Kidney (tissue), 14 donors: ENCODE results near the gene PXDN. TPM values are rescaled to one million over a fixed set of nuclear protein-coding genes. Genes with fewer than 3 reads are reported as not detected.

Experiments
- DNase-seq, 5 donors: peaks; one replicate each; pipeline ENCODE4 v3.0.0-alpha.2; 2013 to 2020
- FAIRE-seq: peaks from 2 replicates; lab custom pipeline; 2012; peaks lifted over from hg19 to GRCh38; lab: Jason Lieb, UNC
- H3K27ac ChIP-seq, 2 donors: one replicate each; pipeline ENCODE4 v1.7.0; 2013; ENCODE audit warnings: low read depth in 2 of 2, low read length in 2 of 2, inconsistent platforms in 1 of 2
- H3K27me3 ChIP-seq: one replicate; pipeline ENCODE4 v1.7.1; 2013; ENCODE audit warnings: low read length, inconsistent platforms; ENCODE audit not compliant: control insufficient read depth, insufficient read depth
- H3K36me3 ChIP-seq, 3 donors: one replicate each; pipeline versions ENCODE4 v1.7.0 to v1.7.1; 2013; ENCODE audit warnings: low read length in 3 of 3, control low read depth in 1 of 3, inconsistent platforms in 1 of 3; ENCODE audit not compliant: insufficient read depth in 3 of 3, control insufficient read depth in 2 of 3
- H3K4me1 ChIP-seq, 3 donors: one replicate each; pipeline versions ENCODE4 v1.7.0 to v1.7.1; 2013; ENCODE audit warnings: low read length in 3 of 3, inconsistent platforms in 1 of 3, low read depth in 1 of 3; ENCODE audit not compliant: control insufficient read depth in 2 of 3, insufficient read depth in 2 of 3
- H3K4me3 ChIP-seq, 3 donors: one replicate each; pipeline versions ENCODE4 v1.7.0 to v1.8.1; 2013; ENCODE audit warnings: low read length in 3 of 3, control low read depth in 1 of 3, inconsistent platforms in 1 of 3
- H3K9ac ChIP-seq, 3 donors: one replicate each; pipeline versions ENCODE4 v1.7.0 to v1.7.1; 2013; ENCODE audit warnings: low read length in 3 of 3, control low read depth in 1 of 3, inconsistent platforms in 1 of 3
- H3K9me3 ChIP-seq, 3 donors: one replicate each; pipeline versions ENCODE4 v1.7.0 to v1.7.1; 2013; ENCODE audit warnings: low read length in 3 of 3, control low read depth in 1 of 3, inconsistent platforms in 1 of 3; ENCODE audit not compliant: control insufficient read depth in 2 of 3, insufficient read depth in 1 of 3
- CTCF ChIP-seq: IDR thresholded peaks from 3 replicates; pipeline ENCODE4 v1.5.1; 2012; ENCODE audit warnings: mild to moderate bottlenecking, moderate library complexity, borderline replicate concordance; ENCODE audit not compliant: insufficient read depth; ENCODE audit errors: extremely low read depth
- intact Hi-C: fragments of 100-400 bp; cut with DNase I; formaldehyde crosslinking; loops from one replicate; pipeline ENCODE4 v1.11.1; 2022
- polyA plus RNA-seq: library from polyadenylated mRNA; stranded (reverse); fragments of 350-450 nt; fragmentation: Illumina TruSeq; extraction: RNeasy Lipid Tissue Mini Kit (QIAGEN cat#74804); gene quantifications from one replicate; pipeline ENCODE4 v1.2.3, GENCODE V29; 2014; ENCODE audit warnings: low read depth, low replicate concordance; ENCODE audit not compliant: insufficient read depth
- total RNA-seq: library from RNA; stranded (reverse); fragmentation: NEBNext Ultra II Directional; extraction: Animal tissue kit (Norgen Biotek cat#: 25700); gene quantifications from one replicate; pipeline ENCODE4 v1.2.1, GENCODE V29; 2021
- donor health status: control.
- donor health status: control.
- donor health status: control.
- donor health status: control.
- donor health status: control.
- donor health status: DM: yes; HTN: yes; CAD: no.
- donor health status: Normal renal cell carcinoma (clear cell type).

PXDN gene
- total and polyA plus RNA-seq, 2 donors from 2014 or later: 4.7 to 42.3 TPM

DNA sequence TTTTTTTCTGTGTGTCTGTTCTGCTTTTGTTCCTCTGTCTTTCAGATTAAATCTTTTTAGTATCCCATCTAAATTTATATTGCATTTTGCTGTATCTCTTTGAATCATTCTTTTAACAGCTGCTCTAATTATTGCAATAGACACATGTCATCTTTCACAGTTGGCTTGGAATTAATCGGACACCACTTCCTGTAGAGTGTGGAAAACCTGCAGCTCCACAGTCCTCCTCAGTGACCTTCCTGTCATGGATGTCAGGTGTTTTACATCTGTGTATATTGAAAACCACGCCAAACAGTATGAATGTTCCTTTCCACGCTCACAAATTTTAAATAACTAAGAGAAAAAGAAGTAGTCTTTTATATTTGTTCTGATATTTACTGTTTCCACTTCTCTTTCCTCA, 135.3 kb downstream of the PXDN start:
- intact Hi-C loops: no loop called here
- H3K4me1 ChIP-seq: peaks cover 0 to 4% (median 3%) of the 10 kb centered on the region in 3 donors
- no peak for DNase-seq
- no peak for TF ChIP-seq CTCF
- no peak overlapping the region for H3K9ac ChIP-seq
- H3K27ac ChIP-seq: no peak overlapping the region
- no peaks in the 10 kb centered on the region for H3K27me3 ChIP-seq
- H3K4me3 ChIP-seq: no peak overlapping the region
- no peaks in the 10 kb centered on the region for H3K9me3 ChIP-seq
- no peak for FAIRE-seq
- H3K36me3 ChIP-seq: no peaks in the 10 kb centered on the region

DNA sequence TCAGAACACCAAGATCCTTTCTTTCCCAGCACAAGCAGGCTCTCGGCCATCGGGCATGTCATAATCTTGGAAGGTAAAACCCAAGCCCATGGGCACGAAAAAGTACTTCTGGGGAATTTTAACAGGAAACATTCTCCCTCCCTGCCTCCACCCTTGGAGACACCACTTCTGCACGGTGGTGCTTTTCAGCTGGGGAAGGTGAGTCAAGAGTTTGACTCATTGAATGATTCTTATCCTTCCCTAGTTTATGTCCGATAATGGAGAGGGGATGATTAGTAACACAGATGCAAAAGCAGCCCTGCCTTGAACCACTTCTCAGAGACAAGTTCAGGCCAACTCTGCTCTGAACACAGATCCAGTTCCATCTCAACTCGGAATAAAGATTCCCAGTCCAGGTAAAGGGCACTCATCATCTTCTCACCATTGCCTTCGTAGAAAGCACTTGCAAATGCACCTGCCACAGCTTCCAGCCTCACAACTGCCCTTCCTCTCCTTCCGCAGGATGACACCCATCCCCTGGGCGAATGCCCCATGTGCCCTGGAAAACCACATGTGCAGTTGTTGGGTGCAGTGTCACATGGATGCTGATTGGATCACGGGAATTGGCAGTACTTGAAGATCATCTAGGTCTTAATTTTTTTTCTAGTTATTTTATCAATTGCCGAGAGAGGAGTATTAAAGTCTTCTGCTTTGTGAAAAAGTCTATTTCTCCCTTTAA, 136.2 kb downstream of the PXDN start:
- no peak overlapping the region for H3K27ac ChIP-seq
- FAIRE-seq: no peak
- no peaks in the 10 kb centered on the region for H3K36me3 ChIP-seq
- H3K4me1 ChIP-seq: peaks cover 0 to 4% (median 3%) of the 10 kb centered on the region in 3 donors
- peak in 1 of 5 donors; percentile 10 for DNase-seq
- no peak overlapping the region for H3K9ac ChIP-seq
- no peak overlapping the region for H3K4me3 ChIP-seq
- no peaks in the 10 kb centered on the region for H3K9me3 ChIP-seq
- H3K27me3 ChIP-seq: no peaks in the 10 kb centered on the region
- intact Hi-C loops: no loop called here
- TF ChIP-seq CTCF: no peak

GRCh38 chr2:1607236-1607920, 136.9 kb downstream of the PXDN start:
- DNase-seq: peak in 1 of 5 donors; percentile 28
- Histone ChIP-seq H3K36me3 (no peaks in the 10 kb centered on the region), H3K27ac (no peak overlapping the region), H3K4me1 (peaks cover 0 to 4% (median 3%) of the 10 kb centered on the region in 3 donors), H3K9me3 (no peaks in the 10 kb centered on the region), H3K4me3 (no peak overlapping the region), H3K27me3 (no peaks in the 10 kb centered on the region), H3K9ac (no peak overlapping the region)
- TF ChIP-seq CTCF: no peak
- intact Hi-C loops: no loop called here
- FAIRE-seq: no peak
